Thoracic aorta (tissue), 2 donors: ENCODE measurements around the gene LENG1. TPM values are rescaled to one million over a fixed set of nuclear protein-coding genes. Genes with fewer than 3 reads are reported as not detected.

Experiments used
- ATAC-seq: fragments of 150-250 bp; one replicate; pipeline ENCODE4 v1.8.0; 2017; ENCODE audit warnings: low read depth; ENCODE audit not compliant: insufficient number of reproducible peaks, low FRiP score
- DNase-seq: peaks from one replicate; pipeline ENCODE4 v3.0.0-alpha.2; 2020; ENCODE audit warnings: low spot score
- H3K27ac ChIP-seq, 2 donors: fragments of 200-600 bp; sonication (generic); 1 replicate in 1 of 2; 2 replicates in 1 of 2; pipeline ENCODE4 v1.5.1; 2016; ENCODE audit warnings: mild to moderate bottlenecking in 2 of 2, moderate library complexity in 2 of 2
- H3K27me3 ChIP-seq: fragments of 200-600 bp; sonication (generic); replicated peaks from 2 replicates; pipeline ENCODE4 v1.6.0; 2016; ENCODE audit warnings: mild to moderate bottlenecking; ENCODE audit not compliant: insufficient read depth
- H3K36me3 ChIP-seq: fragments of 200-600 bp; sonication (generic); one replicate; pipeline ENCODE4 v1.5.1; 2016
- H3K4me1 ChIP-seq, 2 donors: fragments of 200-600 bp; sonication (generic); 1 replicate in 1 of 2; 2 replicates in 1 of 2; pipeline versions ENCODE4 v1.5.1 to v1.6.0; 2016; ENCODE audit warnings: low read depth in 2 of 2, mild to moderate bottlenecking in 1 of 2; ENCODE audit not compliant: control insufficient read depth in 1 of 2
- H3K4me3 ChIP-seq: fragments of 200-600 bp; sonication (generic); 2 replicates; pipeline ENCODE4 v1.5.1; 2016; ENCODE audit warnings: mild to moderate bottlenecking
- H3K9me3 ChIP-seq: fragments of 200-600 bp; sonication (generic); 2 replicates; pipeline ENCODE4 v1.5.1; 2016
- CTCF ChIP-seq: fragments of 200-600 bp; sonication (generic); IDR thresholded peaks from one replicate; pipeline ENCODE4 v1.5.1; 2019; ENCODE audit warnings: antibody characterized with exemption
- total RNA-seq, 2 donors: library from RNA; depleted of rRNA; stranded (reverse); fragments of >200 nt; gene quantifications; one replicate each; pipeline versions ENCODE4 v1.1.0 to v1.2.3, GENCODE V29; 2016

LENG1 gene
- total RNA-seq, 2 donors from 2014 or later, result 7.6 to 8.0 TPM

GRCh38 chr19:54136086-54136863 lies 23.2 kb downstream of the LENG1 start:
- peak overlapping the region; percentile 70 for H3K4me3 ChIP-seq
- ATAC-seq (no peak), DNase-seq (no peak)
- no peak for TF ChIP-seq CTCF
- H3K27ac ChIP-seq, result peak overlapping the region; percentile 48 to 51
- no peaks in the 10 kb centered on the region for H3K27me3 ChIP-seq
- H3K36me3 ChIP-seq, result peaks cover 3% of the 10 kb centered on the region
- H3K9me3 ChIP-seq, result no peaks in the 10 kb centered on the region
- peaks cover 24 to 38% of the 10 kb centered on the region in 2 donors for H3K4me1 ChIP-seq

GRCh38 chr19:54133957-54134590 lies 25.4 kb downstream of the LENG1 start:
- Histone ChIP-seq H3K9me3 (no peaks in the 10 kb centered on the region), H3K4me3 (no peak overlapping the region), H3K4me1 (peaks cover 11 to 18% of the 10 kb centered on the region in 2 donors), H3K27ac (no peak overlapping the region), H3K36me3 (peaks cover 14% of the 10 kb centered on the region), H3K27me3 (no peaks in the 10 kb centered on the region)
- ATAC-seq, result no peak
- no peak for TF ChIP-seq CTCF
- DNase-seq, result no peak

- Histone ChIP-seq H3K27ac (no peak overlapping the region), H3K4me1 (peaks cover 5 to 12% of the 10 kb centered on the region in 2 donors), H3K4me3 (no peak overlapping the region), H3K27me3 (no peaks in the 10 kb centered on the region), H3K9me3 (no peaks in the 10 kb centered on the region), H3K36me3 (peaks cover 20% of the 10 kb centered on the region)
- ATAC-seq (no peak), DNase-seq (no peak)
- no peak for TF ChIP-seq CTCF
These were observed 26.1 kb downstream of the LENG1 start for GRCh38 chr19:54133312-54133956.

GRCh38 chr19:54129617-54129996 lies 29.9 kb downstream of the LENG1 start:
- ATAC-seq (no peak), DNase-seq (no peak)
- Histone ChIP-seq H3K27me3 (no peaks in the 10 kb centered on the region), H3K36me3 (peaks cover 52% of the 10 kb centered on the region), H3K27ac (no peak overlapping the region), H3K4me1 (no peaks in the 10 kb centered on the region), H3K4me3 (no peak overlapping the region), H3K9me3 (no peaks in the 10 kb centered on the region)
- TF ChIP-seq CTCF, result no peak
